OCI-LY1 (cell line): ENCODE data around the gene AGAP9.
"Not testable (repeated sequence)": the region's sequence is repeated elsewhere in the genome, so short reads cannot be mapped to it uniquely, and the experiment has no call there.

Experiments
- EZH2 ChIP-seq: fragments of 200-600 bp; sonication (generic), shearing (Covaris generic); IDR thresholded peaks from 2 replicates; pipeline ENCODE4 v1.8.0; 2017; ENCODE audit warnings: borderline replicate concordance, mixed run types, mild to moderate bottlenecking, antibody characterized with exemption, low read length, moderate library complexity, mixed read lengths
- TF ChIP-seq, protein P1 (sequence below): fragments of 200-600 bp; sonication (generic), shearing (Covaris generic); IDR thresholded peaks from 2 replicates; pipeline ENCODE4 v1.5.1; 2017; ENCODE audit warnings: mild to moderate bottlenecking, antibody characterized with exemption, low read length, moderate library complexity, mixed read lengths

DNA sequence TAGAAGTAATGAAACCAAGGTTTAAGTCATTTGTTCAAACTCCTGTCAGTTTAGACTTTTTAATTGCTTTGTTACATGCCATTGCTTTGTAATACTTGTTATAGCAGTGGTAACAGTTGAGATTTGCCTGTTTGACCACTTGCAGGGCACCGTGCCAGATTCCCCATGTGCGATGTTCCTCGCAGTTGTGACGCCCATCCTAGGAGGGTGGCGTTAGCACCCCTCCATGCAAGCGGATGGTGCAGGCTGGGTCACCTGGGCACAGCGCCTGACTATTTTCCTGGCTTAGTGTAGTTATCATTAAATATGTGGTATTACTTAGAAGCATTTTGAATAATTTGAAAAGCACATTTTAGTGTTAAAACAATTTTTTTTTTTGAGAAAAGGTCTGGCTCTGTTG is 37.0 kb upstream of the AGAP9 start:
- TF ChIP-seq, protein P1, sequence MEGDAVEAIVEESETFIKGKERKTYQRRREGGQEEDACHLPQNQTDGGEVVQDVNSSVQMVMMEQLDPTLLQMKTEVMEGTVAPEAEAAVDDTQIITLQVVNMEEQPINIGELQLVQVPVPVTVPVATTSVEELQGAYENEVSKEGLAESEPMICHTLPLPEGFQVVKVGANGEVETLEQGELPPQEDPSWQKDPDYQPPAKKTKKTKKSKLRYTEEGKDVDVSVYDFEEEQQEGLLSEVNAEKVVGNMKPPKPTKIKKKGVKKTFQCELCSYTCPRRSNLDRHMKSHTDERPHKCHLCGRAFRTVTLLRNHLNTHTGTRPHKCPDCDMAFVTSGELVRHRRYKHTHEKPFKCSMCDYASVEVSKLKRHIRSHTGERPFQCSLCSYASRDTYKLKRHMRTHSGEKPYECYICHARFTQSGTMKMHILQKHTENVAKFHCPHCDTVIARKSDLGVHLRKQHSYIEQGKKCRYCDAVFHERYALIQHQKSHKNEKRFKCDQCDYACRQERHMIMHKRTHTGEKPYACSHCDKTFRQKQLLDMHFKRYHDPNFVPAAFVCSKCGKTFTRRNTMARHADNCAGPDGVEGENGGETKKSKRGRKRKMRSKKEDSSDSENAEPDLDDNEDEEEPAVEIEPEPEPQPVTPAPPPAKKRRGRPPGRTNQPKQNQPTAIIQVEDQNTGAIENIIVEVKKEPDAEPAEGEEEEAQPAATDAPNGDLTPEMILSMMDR: not testable (repeated sequence)
- not testable (repeated sequence) for TF ChIP-seq EZH2
